Transverse colon (tissue), 4 donors: Measurements from ENCODE around the gene CACNA1B. TPM values are rescaled to one million over a fixed set of nuclear protein-coding genes. Genes with fewer than 3 reads are reported as not detected.

ENCODE experiments used
- DNase-seq: peaks from one replicate; pipeline ENCODE4 v3.0.0-alpha.2; 2019
- H3K27ac ChIP-seq, 4 donors: fragments of 200-600 bp; sonication (generic); 2 replicates each; pipeline ENCODE4 v1.5.1; 2016 to 2018; ENCODE audit warnings: inconsistent platforms in 4 of 4
- H3K27me3 ChIP-seq: fragments of 200-600 bp; sonication (generic); 2 replicates; pipeline ENCODE4 v1.5.1; 2017; ENCODE audit warnings: inconsistent platforms
- H3K36me3 ChIP-seq, 4 donors: fragments of 200-600 bp; sonication (generic); 2 replicates each; pipeline ENCODE4 v1.5.1; 2017 to 2019; ENCODE audit warnings: inconsistent platforms in 4 of 4
- H3K4me1 ChIP-seq, 4 donors: fragments of 200-600 bp; sonication (generic); 2 replicates each; pipeline ENCODE4 v1.5.1; 2017 to 2020; ENCODE audit warnings: inconsistent platforms in 4 of 4
- H3K4me3 ChIP-seq, 4 donors: fragments of 200-600 bp; sonication (generic); 1 replicate in 1 of 4; 2 replicates in 3 of 4; pipeline versions ENCODE4 v1.5.1 to v1.6.1; 2017 to 2019; ENCODE audit warnings: inconsistent platforms in 4 of 4
- H3K9me3 ChIP-seq, 2 donors: fragments of 200-600 bp; sonication (generic); 2 replicates each; pipeline ENCODE4 v1.5.1; 2017 to 2019; ENCODE audit warnings: inconsistent platforms in 2 of 2
- EP300 ChIP-seq: sonication (generic); formaldehyde crosslinking; IDR thresholded peaks from one replicate; pipeline ENCODE4 v1.6.1; 2017; ENCODE audit warnings: antibody characterized with exemption, low read depth
- POLR2A ChIP-seq: fragments of 450-650 bp; IDR thresholded peaks from one replicate; pipeline ENCODE4 v1.6.1; 2016; ENCODE audit warnings: antibody characterized with exemption, mild to moderate bottlenecking, moderate library complexity
- POLR2AphosphoS5 ChIP-seq, 3 donors: sonication (generic); formaldehyde crosslinking; IDR thresholded peaks; one replicate each; pipeline ENCODE4 v1.6.1; 2016; ENCODE audit warnings: antibody characterized with exemption in 3 of 3
- WGBS, 2 donors: methylation state at CpG; one replicate each; pipeline ENCODE4 v1.1.5; 2018; ENCODE audit warnings: low coverage in 1 of 2; 5-methylcytosine and 5-hydroxymethylcytosine counted together
- in situ Hi-C, 4 donors: fragments of 200-750 bp; cut with MboI; loops; one replicate each; pipeline versions ENCODE4 v1.15.0 to v1.15.1; 2017; ENCODE audit warnings: low sequenced_read_pairs in 3 of 4, low pct_ligation_motif_present in 1 of 4, low pct_unique_long_range_greater_than_20kb in 1 of 4
- intact Hi-C: fragments of 100-400 bp; cut with DNase I; formaldehyde crosslinking; loops from one replicate; pipeline ENCODE4 v1.15.1; 2023; ENCODE audit warnings: low total_unique reads
- total RNA-seq, 4 donors: library from RNA; depleted of rRNA; stranded (reverse); fragments of >200 nt; gene quantifications; one replicate each; pipeline ENCODE4 v1.1.0, GENCODE V29; 2016
- TF ChIP-seq, protein P1 (sequence below), 5 experiments: fragments of 200-600 bp in 3 of 5; fragments of 450-650 bp in 2 of 5; sonication (generic) in 3 of 5; IDR thresholded peaks; 1 replicate in 2 of 5; 2 replicates in 3 of 5; pipeline ENCODE4 v1.5.1; 2016 to 2017; ENCODE audit warnings: antibody characterized with exemption in 5 of 5, inconsistent platforms in 3 of 5, mild to moderate bottlenecking in 2 of 5, moderate library complexity in 1 of 5

CACNA1B gene
- total RNA-seq, 4 donors from 2014 or later: 0.27 to 0.40 (median 0.35) TPM

GRCh38 chr9:137832191-137832700 is 45.3 kb upstream of the CACNA1B start:
- in situ Hi-C loops: no loop called here
- no peak for DNase-seq
- H3K36me3 ChIP-seq: peaks cover 0 to 33% (median 13%) of the 10 kb centered on the region in 4 donors
- H3K4me1 ChIP-seq: no peaks in the 10 kb centered on the region
- H3K9me3 ChIP-seq: no peaks in the 10 kb centered on the region
- no peak overlapping the region for H3K4me3 ChIP-seq
- TF ChIP-seq, protein P1, sequence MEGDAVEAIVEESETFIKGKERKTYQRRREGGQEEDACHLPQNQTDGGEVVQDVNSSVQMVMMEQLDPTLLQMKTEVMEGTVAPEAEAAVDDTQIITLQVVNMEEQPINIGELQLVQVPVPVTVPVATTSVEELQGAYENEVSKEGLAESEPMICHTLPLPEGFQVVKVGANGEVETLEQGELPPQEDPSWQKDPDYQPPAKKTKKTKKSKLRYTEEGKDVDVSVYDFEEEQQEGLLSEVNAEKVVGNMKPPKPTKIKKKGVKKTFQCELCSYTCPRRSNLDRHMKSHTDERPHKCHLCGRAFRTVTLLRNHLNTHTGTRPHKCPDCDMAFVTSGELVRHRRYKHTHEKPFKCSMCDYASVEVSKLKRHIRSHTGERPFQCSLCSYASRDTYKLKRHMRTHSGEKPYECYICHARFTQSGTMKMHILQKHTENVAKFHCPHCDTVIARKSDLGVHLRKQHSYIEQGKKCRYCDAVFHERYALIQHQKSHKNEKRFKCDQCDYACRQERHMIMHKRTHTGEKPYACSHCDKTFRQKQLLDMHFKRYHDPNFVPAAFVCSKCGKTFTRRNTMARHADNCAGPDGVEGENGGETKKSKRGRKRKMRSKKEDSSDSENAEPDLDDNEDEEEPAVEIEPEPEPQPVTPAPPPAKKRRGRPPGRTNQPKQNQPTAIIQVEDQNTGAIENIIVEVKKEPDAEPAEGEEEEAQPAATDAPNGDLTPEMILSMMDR (IDR thresholded peaks at IDR 0.05): no peak
- WGBS, 2 donors: 94% methylated on average over 20 of the region's 20 CpGs; no CpG with 5 or more reads in 1 of the 2 donors
- intact Hi-C loops: no loop called here
- no peaks in the 10 kb centered on the region for H3K27me3 ChIP-seq
- no peak overlapping the region for H3K27ac ChIP-seq

DNA sequence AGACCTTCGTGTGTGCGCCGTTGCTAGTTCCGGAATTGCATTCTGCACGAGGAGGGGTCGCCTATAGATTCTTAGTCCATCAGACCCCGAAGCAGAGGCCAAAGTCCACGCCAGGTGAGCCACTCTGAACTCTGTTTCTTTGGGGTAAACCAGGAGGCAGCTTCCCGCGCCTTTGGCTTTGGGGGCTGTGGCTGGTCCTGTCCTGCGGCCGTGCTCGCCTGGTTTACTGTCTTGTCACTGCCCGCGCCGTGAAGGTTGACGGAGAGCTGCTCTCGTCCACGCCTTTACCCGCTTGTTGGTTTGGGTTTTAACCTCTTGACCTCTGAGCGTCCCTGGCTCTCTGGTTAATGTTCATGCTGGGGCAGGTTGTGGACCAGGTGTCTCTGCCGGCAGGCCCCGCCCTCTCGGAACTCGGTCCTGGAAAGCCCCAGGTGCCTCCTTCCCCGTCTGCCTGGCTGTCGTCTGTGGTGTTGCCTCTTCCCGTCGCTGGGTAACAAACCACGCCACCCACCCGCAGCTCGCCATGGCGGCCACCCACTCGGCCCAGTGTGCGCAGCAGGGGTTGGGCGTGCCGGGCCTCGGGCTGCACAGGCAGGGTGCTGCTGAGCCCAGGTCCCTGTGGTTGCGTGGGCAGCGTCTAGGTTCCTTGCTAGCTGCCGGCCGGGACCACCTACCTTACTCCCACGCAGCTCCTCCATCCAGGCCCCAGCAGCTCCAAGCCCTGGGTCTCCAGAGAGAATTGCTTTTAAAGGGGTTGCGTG is 44.6 kb upstream of the CACNA1B start:
- Histone ChIP-seq H3K4me1 (no peaks in the 10 kb centered on the region), H3K36me3 (peaks cover 0 to 33% (median 13%) of the 10 kb centered on the region in 4 donors), H3K27ac (no peak overlapping the region), H3K27me3 (no peaks in the 10 kb centered on the region), H3K4me3 (no peak overlapping the region), H3K9me3 (no peaks in the 10 kb centered on the region)
- TF ChIP-seq POLR2AphosphoS5 (IDR thresholded peaks at IDR 0.05): no peak
- no peak for TF ChIP-seq POLR2A
- TF ChIP-seq EP300: no peak
- TF ChIP-seq, protein P1 (IDR thresholded peaks at IDR 0.05): no peak
- in situ Hi-C loops (no loop called here), intact Hi-C loops (no loop called here)
- no peak for DNase-seq
- 94 to 98% methylated on average over 7 to 44 of the region's 44 CpGs for WGBS, 2 donors

DNA sequence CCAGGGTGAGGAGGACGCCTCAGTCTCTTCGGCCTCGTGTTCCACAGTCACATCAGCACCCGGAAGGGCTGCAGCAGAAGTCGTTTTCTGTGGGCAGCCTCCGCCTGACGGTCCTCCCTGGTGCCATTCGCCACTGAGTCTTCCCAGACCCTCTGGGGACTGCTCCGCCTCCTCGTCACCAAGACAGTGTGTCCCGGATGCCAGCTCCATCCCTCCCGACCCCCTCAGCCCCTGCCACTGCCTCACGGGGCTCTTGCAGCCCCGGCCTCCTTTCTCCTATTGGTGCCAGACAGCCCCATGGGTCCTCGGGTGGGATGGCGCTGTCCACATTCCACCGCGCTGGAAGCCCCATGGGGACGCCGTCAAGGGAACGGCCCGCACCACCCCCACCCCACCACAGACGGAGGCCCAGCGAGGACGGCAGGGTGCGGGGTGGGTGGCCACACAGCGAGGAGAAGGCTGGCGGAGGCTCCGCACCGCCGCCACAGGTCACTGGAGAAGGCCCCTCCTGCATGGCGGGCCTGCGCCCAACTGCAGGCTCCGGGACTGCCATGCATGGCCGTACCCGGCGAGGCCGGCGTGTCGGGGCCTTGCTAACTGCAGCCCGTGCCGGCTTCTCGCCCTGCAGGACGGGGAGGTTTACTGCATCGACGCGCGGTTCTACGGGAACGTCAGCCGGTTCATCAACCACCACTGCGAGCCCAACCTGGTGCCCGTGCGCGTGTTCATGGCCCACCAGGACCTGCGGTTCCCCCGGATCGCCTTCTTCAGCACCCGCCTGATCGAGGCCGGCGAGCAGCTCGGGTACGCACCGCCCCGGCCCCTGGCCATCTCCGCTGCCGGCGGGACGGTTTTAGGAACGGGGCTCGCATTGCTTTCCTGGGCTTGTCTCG is 43.6 kb upstream of the CACNA1B start:
- TF ChIP-seq POLR2AphosphoS5 (IDR thresholded peaks at IDR 0.05) (no peak), EP300 (no peak), POLR2A (no peak)
- TF ChIP-seq, protein P1 (IDR thresholded peaks at IDR 0.05): no peak
- in situ Hi-C loops (no loop called here), intact Hi-C loops (no loop called here)
- Histone ChIP-seq H3K4me1 (no peaks in the 10 kb centered on the region), H3K27ac (no peak overlapping the region), H3K4me3 (no peak overlapping the region), H3K9me3 (no peaks in the 10 kb centered on the region), H3K27me3 (no peaks in the 10 kb centered on the region), H3K36me3 (peaks cover 0 to 33% (median 13%) of the 10 kb centered on the region in 4 donors)
- 97% methylated on average over 60 of the region's 73 CpGs; no CpG with 5 or more reads in 1 of the 2 donors for WGBS, 2 donors
- DNase-seq: no peak

DNA sequence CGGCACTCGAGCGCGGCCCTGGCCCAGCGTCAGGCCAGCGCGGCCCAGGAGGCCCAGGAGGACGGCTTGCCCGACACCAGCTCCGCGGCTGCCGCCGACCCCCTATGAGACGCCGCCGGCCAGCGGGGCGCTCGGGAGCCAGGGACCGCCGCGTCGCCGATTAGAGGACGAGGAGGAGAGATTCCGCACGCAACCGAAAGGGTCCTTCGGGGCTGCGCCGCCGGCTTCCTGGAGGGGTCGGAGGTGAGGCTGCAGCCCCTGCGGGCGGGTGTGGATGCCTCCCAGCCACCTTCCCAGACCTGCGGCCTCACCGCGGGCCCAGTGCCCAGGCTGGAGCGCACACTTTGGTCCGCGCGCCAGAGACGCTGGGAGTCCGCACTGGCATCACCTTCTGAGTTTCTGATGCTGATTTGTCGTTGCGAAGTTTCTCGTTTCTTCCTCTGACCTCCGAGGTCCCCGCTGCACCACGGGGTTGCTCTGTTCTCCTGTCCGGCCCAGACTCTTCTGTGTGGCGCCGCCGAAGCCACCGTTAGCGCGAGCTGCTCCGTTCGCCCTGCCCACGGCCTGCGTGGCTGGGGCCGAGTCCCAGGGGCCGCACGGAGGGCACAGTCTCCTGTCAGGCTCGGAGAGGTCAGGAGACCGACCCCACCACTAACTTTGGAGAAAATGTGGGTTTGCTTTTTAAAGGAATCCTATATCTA is 42.6 kb upstream of the CACNA1B start:
- no peak for DNase-seq
- peaks cover 0 to 33% (median 13%) of the 10 kb centered on the region in 4 donors for H3K36me3 ChIP-seq
- H3K4me1 ChIP-seq: no peaks in the 10 kb centered on the region
- H3K9me3 ChIP-seq: no peaks in the 10 kb centered on the region
- TF ChIP-seq EP300 (no peak), POLR2A (no peak), POLR2AphosphoS5 (IDR thresholded peaks at IDR 0.05) (no peak)
- TF ChIP-seq, protein P1 (IDR thresholded peaks at IDR 0.05): no peak
- WGBS, 2 donors: 97% methylated on average over 66 of the region's 66 CpGs; no CpG with 5 or more reads in 1 of the 2 donors
- in situ Hi-C loops (no loop called here), intact Hi-C loops (no loop called here)
- no peak overlapping the region for H3K27ac ChIP-seq
- no peaks in the 10 kb centered on the region for H3K27me3 ChIP-seq
- H3K4me3 ChIP-seq: no peak overlapping the region
